SU-DHL-6 (cell line): ENCODE data around the gene ZBTB17.
"Not testable (repeated sequence)": the region's sequence is repeated elsewhere in the genome, so short reads cannot be mapped to it uniquely, and the experiment has no call there.

Source experiments
- H2AFZ ChIP-seq: fragments of 200-600 bp; sonication (generic); 2 replicates; pipeline ENCODE4 v1.6.1; 2014; ENCODE audit warnings: low read depth, mild to moderate bottlenecking, moderate library complexity, mixed read lengths, antibody characterized with exemption, low read length; ENCODE audit not compliant: severe bottlenecking
- H3F3A ChIP-seq: fragments of 200-600 bp; shearing (Covaris generic); 2 replicates; pipeline ENCODE4 v1.6.0; 2016; ENCODE audit warnings: antibody characterized with exemption, mild to moderate bottlenecking; ENCODE audit not compliant: insufficient read depth
- H3K27ac ChIP-seq: fragments of 200-600 bp; sonication (generic); 2 replicates; pipeline ENCODE4 v1.5.1; 2016; ENCODE audit warnings: low read depth, mild to moderate bottlenecking, low read length, moderate library complexity, mixed read lengths
- H3K27me3 ChIP-seq: fragments of 200-600 bp; sonication (generic), shearing (Covaris generic); 2 replicates; pipeline ENCODE4 v1.6.0; 2014; ENCODE audit warnings: mild to moderate bottlenecking, low read length
- H3K36me3 ChIP-seq: fragments of 200-600 bp; sonication (generic); 2 replicates; pipeline ENCODE4 v1.6.1; 2014; ENCODE audit warnings: mild to moderate bottlenecking, low read length, mixed read lengths
- H3K4me2 ChIP-seq: fragments of 300-600, 200-600 bp; shearing (Covaris generic), sonication (generic); 2 replicates; pipeline ENCODE4 v1.6.0; 2014; ENCODE audit warnings: low read length, low read depth, mild to moderate bottlenecking; ENCODE audit not compliant: poor library complexity, severe bottlenecking
- H3K4me3 ChIP-seq: fragments of 200-600 bp; sonication (generic); 2 replicates; pipeline ENCODE4 v1.5.1; 2014; ENCODE audit warnings: antibody characterized with exemption, low read length, mild to moderate bottlenecking, mixed read lengths; ENCODE audit not compliant: insufficient read depth, poor library complexity, severe bottlenecking
- H3K79me2 ChIP-seq: fragments of 200-600 bp; sonication (generic); 2 replicates; pipeline ENCODE4 v1.6.1; 2014; ENCODE audit warnings: mild to moderate bottlenecking, low read length, moderate library complexity; ENCODE audit not compliant: insufficient read depth
- H3K9ac ChIP-seq: fragments of 200-600 bp; sonication (generic); 2 replicates; pipeline ENCODE4 v1.7.0; 2014; ENCODE audit warnings: mild to moderate bottlenecking, low read length
- H3K9me2 ChIP-seq: fragments of 200-600 bp; sonication (generic); replicated peaks from 2 replicates; pipeline ENCODE4 v1.6.1; 2014; ENCODE audit warnings: low read length; ENCODE audit not compliant: insufficient read depth
- H3K9me3 ChIP-seq: fragments of 200-600 bp; sonication (generic); 2 replicates; pipeline ENCODE4 v1.6.1; 2014; ENCODE audit warnings: low read length, mixed read lengths; ENCODE audit not compliant: insufficient read depth
- H4K20me1 ChIP-seq: fragments of 200-600 bp; sonication (generic); 2 replicates; pipeline ENCODE4 v1.6.1; 2014; ENCODE audit warnings: low read depth, mild to moderate bottlenecking, antibody characterized with exemption, low read length, moderate library complexity, mixed read lengths
- EZH2phosphoT487 ChIP-seq: fragments of 200-600 bp; sonication (generic), shearing (Covaris generic); conservative IDR thresholded peaks from 2 replicates; pipeline ENCODE4 v1.6.1; 2018; ENCODE audit warnings: mild to moderate bottlenecking, antibody characterized with exemption, low read length, moderate library complexity, mixed read lengths
- TF ChIP-seq, protein P1 (sequence below): fragments of 200-600 bp; sonication (generic); IDR thresholded peaks from one replicate; pipeline ENCODE4 v1.5.1; 2017; ENCODE audit warnings: antibody characterized with exemption, mild to moderate bottlenecking, low read length, moderate library complexity; ENCODE audit not compliant: insufficient read depth, poor library complexity, severe bottlenecking

The ZBTB17 gene

DNA sequence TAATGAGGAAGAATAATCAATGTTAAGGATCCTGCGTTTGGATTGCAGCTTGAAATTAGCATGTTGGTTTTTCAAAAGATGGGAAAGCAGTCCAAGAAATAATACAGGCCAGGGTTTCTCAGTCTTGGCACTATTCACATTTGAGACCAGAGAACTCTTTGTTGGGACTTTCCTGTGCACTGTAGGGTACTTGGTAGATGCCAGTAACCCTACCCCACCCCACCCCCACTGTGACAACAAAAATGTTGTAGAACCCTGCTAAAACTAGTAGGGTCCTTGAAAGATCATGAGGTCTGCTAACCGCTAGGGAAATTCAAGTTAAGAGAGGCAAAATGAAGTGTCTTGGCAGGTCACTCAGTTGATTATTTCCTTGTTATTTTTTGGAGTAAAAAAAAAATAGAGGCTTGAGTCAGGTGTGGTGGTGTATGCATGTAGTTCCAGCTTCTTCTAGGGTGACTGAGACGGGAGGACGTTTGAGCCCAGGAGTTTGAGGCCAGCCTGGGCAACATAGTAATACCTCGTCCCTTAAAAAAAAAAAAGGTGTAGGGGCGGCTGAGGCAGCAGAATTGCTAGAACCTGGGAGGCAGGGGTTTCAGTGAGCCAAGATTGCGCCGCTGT lies 75.1 kb downstream of the ZBTB17 start:
- peaks cover 40% of the 10 kb centered on the region for H4K20me1 ChIP-seq
- H3K9me3 ChIP-seq, result no peaks in the 10 kb centered on the region
- no peak for TF ChIP-seq EZH2phosphoT487
- TF ChIP-seq, protein P1, sequence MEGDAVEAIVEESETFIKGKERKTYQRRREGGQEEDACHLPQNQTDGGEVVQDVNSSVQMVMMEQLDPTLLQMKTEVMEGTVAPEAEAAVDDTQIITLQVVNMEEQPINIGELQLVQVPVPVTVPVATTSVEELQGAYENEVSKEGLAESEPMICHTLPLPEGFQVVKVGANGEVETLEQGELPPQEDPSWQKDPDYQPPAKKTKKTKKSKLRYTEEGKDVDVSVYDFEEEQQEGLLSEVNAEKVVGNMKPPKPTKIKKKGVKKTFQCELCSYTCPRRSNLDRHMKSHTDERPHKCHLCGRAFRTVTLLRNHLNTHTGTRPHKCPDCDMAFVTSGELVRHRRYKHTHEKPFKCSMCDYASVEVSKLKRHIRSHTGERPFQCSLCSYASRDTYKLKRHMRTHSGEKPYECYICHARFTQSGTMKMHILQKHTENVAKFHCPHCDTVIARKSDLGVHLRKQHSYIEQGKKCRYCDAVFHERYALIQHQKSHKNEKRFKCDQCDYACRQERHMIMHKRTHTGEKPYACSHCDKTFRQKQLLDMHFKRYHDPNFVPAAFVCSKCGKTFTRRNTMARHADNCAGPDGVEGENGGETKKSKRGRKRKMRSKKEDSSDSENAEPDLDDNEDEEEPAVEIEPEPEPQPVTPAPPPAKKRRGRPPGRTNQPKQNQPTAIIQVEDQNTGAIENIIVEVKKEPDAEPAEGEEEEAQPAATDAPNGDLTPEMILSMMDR, result no peak
- H3K79me2 ChIP-seq, result peaks cover 99% of the 10 kb centered on the region
- H3K9me2 ChIP-seq, result no peaks in the 10 kb centered on the region
- H3K36me3 ChIP-seq, result peaks cover 2% of the 10 kb centered on the region; the same call in 1 of the 2 replicates
- H3K4me2 ChIP-seq, result no peak overlapping the region
- no peak overlapping the region for H3K9ac ChIP-seq
- H3K27ac ChIP-seq, result no peak overlapping the region
- H3K27me3 ChIP-seq, result no peaks in the 10 kb centered on the region
- no peak overlapping the region for H3K4me3 ChIP-seq
- H2AFZ ChIP-seq, result no peak overlapping the region
- H3F3A ChIP-seq, result peaks cover 9% of the 10 kb centered on the region; the same call in 1 of the 2 replicates

DNA sequence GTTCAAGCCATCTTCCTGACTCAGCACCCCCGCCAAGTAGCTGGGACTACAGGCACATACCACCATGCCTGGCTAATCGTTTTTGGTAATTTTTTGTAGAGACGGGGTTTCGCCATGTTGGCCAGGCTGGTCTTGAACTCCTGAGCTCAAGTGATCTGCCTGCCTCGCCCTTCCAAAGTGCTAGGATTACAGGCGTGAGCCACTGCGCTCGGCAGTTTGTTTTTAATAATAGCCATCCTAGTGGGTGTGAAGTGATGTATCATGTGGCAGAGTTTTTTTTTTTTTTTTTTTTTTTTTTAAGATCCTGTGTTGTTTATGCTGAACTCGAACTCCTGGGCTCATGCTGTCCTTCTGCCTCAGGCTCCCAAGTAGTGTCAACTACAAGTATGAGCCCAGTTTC lies 76.6 kb downstream of the ZBTB17 start:
- H3K9me2 ChIP-seq, result no peaks in the 10 kb centered on the region
- H3K79me2 ChIP-seq, result peaks cover 100% of the 10 kb centered on the region
- peaks cover 9% of the 10 kb centered on the region; the same call in 1 of the 2 replicates for H3F3A ChIP-seq
- no peaks in the 10 kb centered on the region for H3K9me3 ChIP-seq
- H3K27ac ChIP-seq, result no peak overlapping the region
- H4K20me1 ChIP-seq, result peaks cover 34% of the 10 kb centered on the region
- no peak overlapping the region for H3K9ac ChIP-seq
- H3K4me2 ChIP-seq, result no peak overlapping the region
- TF ChIP-seq, protein P1, result no peak
- no peaks in the 10 kb centered on the region for H3K27me3 ChIP-seq
- no peaks in the 10 kb centered on the region for H3K36me3 ChIP-seq
- no peak overlapping the region for H3K4me3 ChIP-seq
- H2AFZ ChIP-seq, result no peak overlapping the region

DNA sequence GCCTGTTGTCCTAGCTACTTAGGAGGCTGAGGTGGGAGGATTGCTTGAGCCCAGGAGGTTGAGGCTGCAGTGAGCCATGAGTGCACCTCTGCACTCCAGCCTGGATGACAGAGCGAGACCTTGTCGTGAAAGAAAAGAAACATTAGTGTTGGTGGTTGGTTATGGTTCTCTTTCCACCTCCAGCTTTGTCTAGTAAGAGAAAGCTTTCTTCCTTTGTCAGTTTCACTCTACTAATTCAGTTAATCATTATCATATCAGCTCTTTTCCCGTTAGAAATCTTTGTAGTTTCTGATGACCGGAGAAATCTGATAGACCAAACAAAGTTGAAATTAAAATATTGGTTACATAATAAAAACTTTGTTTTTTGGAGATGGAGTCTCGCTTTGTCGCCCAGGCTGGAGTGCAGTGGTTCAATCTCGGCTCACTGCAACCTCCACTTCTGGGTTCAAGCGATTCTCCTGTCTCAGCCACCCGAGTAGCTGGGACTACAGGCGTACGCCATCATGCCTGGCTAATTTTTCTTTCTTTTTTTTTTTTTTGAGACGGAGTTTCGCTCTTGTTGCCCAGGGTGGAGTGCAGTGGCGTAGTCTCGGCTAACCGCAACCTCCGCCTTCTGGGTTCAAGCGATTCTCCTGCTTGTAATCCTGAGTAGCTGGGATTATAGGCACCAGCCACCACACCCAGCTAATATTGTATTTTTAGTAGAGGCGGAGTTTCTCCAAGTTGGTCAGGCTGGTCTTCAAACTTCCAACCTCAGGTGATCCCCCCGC lies 78.9 kb downstream of the ZBTB17 start:
- peaks cover 20% of the 10 kb centered on the region for H4K20me1 ChIP-seq
- not testable (repeated sequence) for H3K9me3 ChIP-seq, H3K4me2 ChIP-seq, H2AFZ ChIP-seq, H3K36me3 ChIP-seq, H3K9ac ChIP-seq, H3K27ac ChIP-seq, H3K4me3 ChIP-seq, H3K9me2 ChIP-seq, H3F3A ChIP-seq, H3K27me3 ChIP-seq
- H3K79me2 ChIP-seq, result peaks cover 100% of the 10 kb centered on the region

DNA sequence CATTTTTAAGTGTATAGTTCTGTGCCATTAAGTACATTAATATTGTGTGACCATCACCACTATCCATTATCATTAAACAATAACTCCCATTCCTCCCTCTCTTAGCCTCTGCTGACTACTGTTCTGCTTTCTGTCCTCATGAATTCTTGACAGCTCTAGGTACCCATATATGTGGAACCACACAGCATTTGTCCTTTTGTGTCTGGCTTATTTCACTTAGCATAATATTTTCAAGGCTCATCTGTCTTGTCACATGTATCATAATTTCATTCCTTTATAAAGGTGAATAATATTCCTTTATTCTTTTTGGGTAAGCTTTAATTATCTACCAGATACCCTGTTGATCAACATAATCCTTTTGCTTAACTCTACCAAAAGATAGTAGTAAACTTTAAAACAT lies 80.7 kb downstream of the ZBTB17 start:
- H3F3A ChIP-seq, result peaks cover 9% of the 10 kb centered on the region; the same call in 1 of the 2 replicates
- no peak overlapping the region for H3K27ac ChIP-seq
- peaks cover 100% of the 10 kb centered on the region for H3K79me2 ChIP-seq
- no peak overlapping the region for H3K9ac ChIP-seq
- H3K9me3 ChIP-seq, result no peaks in the 10 kb centered on the region
- H4K20me1 ChIP-seq, result peaks cover 21% of the 10 kb centered on the region
- H2AFZ ChIP-seq, result no peak overlapping the region
- H3K36me3 ChIP-seq, result no peaks in the 10 kb centered on the region; the same call in 1 of the 2 replicates
- TF ChIP-seq, protein P1, result no peak
- TF ChIP-seq EZH2phosphoT487, result no peak
- no peak overlapping the region for H3K4me3 ChIP-seq
- no peak overlapping the region for H3K4me2 ChIP-seq
- H3K9me2 ChIP-seq, result no peaks in the 10 kb centered on the region
- no peaks in the 10 kb centered on the region for H3K27me3 ChIP-seq

DNA sequence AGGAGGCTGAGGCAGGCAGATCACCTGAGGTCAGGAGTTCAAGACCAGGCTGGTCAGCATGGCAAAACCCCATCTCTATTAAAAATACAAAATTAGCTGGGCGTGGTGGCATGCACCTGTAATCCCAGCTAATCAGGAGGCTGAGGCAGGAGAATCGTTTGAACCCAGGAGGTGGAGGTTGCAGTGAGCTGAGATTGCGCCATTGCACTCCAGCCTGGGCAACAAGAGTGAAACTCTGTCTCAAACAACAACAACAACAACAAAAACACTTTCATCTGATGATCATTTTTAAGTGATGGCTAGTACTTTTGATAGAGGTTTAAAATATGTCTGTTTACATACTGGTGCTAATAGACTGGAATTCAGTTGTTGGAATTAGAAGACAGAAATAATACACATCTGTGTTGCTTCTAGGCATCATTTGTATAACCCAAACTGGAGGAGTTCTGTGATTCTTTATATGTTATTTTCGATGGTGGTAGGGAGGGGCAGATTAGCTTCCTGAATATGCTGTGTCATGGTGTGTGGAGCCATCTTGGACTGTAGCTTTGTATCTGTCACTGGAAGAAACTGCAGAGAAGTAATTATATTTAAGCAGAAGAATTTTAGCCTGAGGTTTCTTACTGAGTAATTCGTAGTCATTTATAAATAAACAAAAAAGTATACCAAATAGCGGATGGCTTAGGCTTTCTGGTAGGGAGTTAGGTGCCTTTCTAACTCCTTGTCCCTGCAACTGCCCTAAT lies 82.9 kb downstream of the ZBTB17 start:
- H3K4me2 ChIP-seq, H3K36me3 ChIP-seq, H3K9ac ChIP-seq, H3K9me3 ChIP-seq, H3F3A ChIP-seq, H3K27me3 ChIP-seq, H3K9me2 ChIP-seq, H2AFZ ChIP-seq, H3K4me3 ChIP-seq: not testable (repeated sequence)
- Histone ChIP-seq H3K79me2 (peaks cover 100% of the 10 kb centered on the region), H3K27ac (peak overlapping the region; percentile 18; the same call in 1 of the 2 replicates), H4K20me1 (peaks cover 22% of the 10 kb centered on the region; the same call in 1 of the 2 replicates)
